CD4-positive, alpha-beta memory T cell (primary cell): ENCODE results near the gene GRIA4. TPM values are rescaled to one million over a fixed set of nuclear protein-coding genes. Genes with fewer than 3 reads are reported as not detected.

ENCODE experiments used
- CTCF ChIA-PET: fragments of 350-600 bp; sonication (Branson Sonifier 250); formaldehyde crosslinking; loops from one replicate; lab custom pipeline; 2021; ENCODE audit warnings: inconsistent platforms; ENCODE audit not compliant: partially characterized antibody; lab: Charles Lee
- POLR2A ChIA-PET: fragments of 350-600 bp; sonication (Branson Sonifier 250); formaldehyde crosslinking; loops from one replicate; lab custom pipeline; 2021; ENCODE audit not compliant: partially characterized antibody; lab: Charles Lee
- DNase-seq, 5 donors: peaks; one replicate each; pipeline versions ENCODE4 v3.0.0 to v3.0.0-alpha.2; 2020 to 2022; ENCODE audit warnings: mixed read lengths in 1 of 5
- H3K27ac ChIP-seq: one replicate; pipeline ENCODE4 v1.7.0; 2013; ENCODE audit warnings: low read depth, low read length
- H3K27me3 ChIP-seq: 2 replicates; pipeline ENCODE4 v1.7.0; 2013; ENCODE audit warnings: mild to moderate bottlenecking, low read length, moderate library complexity; ENCODE audit not compliant: insufficient read depth
- H3K36me3 ChIP-seq: 2 replicates; pipeline ENCODE4 v1.7.0; 2013; ENCODE audit warnings: mild to moderate bottlenecking, low read length, moderate library complexity; ENCODE audit not compliant: insufficient read depth
- H3K4me1 ChIP-seq: 2 replicates; pipeline ENCODE4 v1.7.0; 2013; ENCODE audit warnings: mild to moderate bottlenecking, low read length, moderate library complexity; ENCODE audit not compliant: insufficient read depth
- H3K4me3 ChIP-seq, 2 donors: one replicate each; pipeline ENCODE4 v1.7.0; 2013; ENCODE audit warnings: low read length in 2 of 2, mild to moderate bottlenecking in 1 of 2
- H3K9me3 ChIP-seq, 2 donors: one replicate each; pipeline ENCODE4 v1.7.0; 2013; ENCODE audit warnings: low read length in 2 of 2, control low read depth in 1 of 2; ENCODE audit not compliant: control insufficient read depth in 1 of 2
- H3K27ac Mint-ChIP-seq, 7 donors: one replicate each; pipeline ENCODE4 v1.8.0; 2020 to 2021; ENCODE audit warnings: mixed read lengths in 7 of 7, mild to moderate bottlenecking in 6 of 7, inconsistent platforms in 3 of 7, moderate library complexity in 3 of 7
- H3K27me3 Mint-ChIP-seq, 2 donors: one replicate each; pipeline ENCODE4 v1.8.0; 2020 to 2021; ENCODE audit warnings: mixed read lengths in 2 of 2
- H3K36me3 Mint-ChIP-seq, 2 donors: one replicate each; pipeline ENCODE4 v1.8.0; 2020 to 2021; ENCODE audit warnings: mixed read lengths in 2 of 2, inconsistent platforms in 1 of 2, mild to moderate bottlenecking in 1 of 2
- H3K4me1 Mint-ChIP-seq, 4 donors: one replicate each; pipeline ENCODE4 v1.8.0; 2020 to 2021; ENCODE audit warnings: mixed read lengths in 4 of 4, mild to moderate bottlenecking in 1 of 4
- H3K4me3 Mint-ChIP-seq, 8 donors: one replicate each; pipeline ENCODE4 v1.8.0; 2020 to 2021; ENCODE audit warnings: mixed read lengths in 8 of 8, mild to moderate bottlenecking in 7 of 8, moderate library complexity in 6 of 8, inconsistent platforms in 3 of 8
- H3K9me3 Mint-ChIP-seq, 8 donors: one replicate each; pipeline ENCODE4 v1.8.0; 2020 to 2021; ENCODE audit warnings: mixed read lengths in 8 of 8, mild to moderate bottlenecking in 5 of 8, inconsistent platforms in 3 of 8, moderate library complexity in 1 of 8
- intact Hi-C: fragments of 100-400 bp; cut with micrococcal nuclease; formaldehyde crosslinking; loops from one replicate; pipeline ENCODE4 v1.15.1; 2023
- polyA plus RNA-seq, 2 donors: library from polyadenylated mRNA; unstranded; fragments of 300-500 nt; fragmentation: Illumina TruSeq; gene quantifications; one replicate each; pipeline ENCODE4 v1.2.3, GENCODE V29; 2021
- total RNA-seq, 2 experiments: library from RNA; stranded (reverse); gene quantifications; one replicate each; pipeline ENCODE4 v1.2.3, GENCODE V29; 2021

The GRIA4 gene
- total RNA-seq (not detected), polyA plus RNA-seq (not detected)

DNA sequence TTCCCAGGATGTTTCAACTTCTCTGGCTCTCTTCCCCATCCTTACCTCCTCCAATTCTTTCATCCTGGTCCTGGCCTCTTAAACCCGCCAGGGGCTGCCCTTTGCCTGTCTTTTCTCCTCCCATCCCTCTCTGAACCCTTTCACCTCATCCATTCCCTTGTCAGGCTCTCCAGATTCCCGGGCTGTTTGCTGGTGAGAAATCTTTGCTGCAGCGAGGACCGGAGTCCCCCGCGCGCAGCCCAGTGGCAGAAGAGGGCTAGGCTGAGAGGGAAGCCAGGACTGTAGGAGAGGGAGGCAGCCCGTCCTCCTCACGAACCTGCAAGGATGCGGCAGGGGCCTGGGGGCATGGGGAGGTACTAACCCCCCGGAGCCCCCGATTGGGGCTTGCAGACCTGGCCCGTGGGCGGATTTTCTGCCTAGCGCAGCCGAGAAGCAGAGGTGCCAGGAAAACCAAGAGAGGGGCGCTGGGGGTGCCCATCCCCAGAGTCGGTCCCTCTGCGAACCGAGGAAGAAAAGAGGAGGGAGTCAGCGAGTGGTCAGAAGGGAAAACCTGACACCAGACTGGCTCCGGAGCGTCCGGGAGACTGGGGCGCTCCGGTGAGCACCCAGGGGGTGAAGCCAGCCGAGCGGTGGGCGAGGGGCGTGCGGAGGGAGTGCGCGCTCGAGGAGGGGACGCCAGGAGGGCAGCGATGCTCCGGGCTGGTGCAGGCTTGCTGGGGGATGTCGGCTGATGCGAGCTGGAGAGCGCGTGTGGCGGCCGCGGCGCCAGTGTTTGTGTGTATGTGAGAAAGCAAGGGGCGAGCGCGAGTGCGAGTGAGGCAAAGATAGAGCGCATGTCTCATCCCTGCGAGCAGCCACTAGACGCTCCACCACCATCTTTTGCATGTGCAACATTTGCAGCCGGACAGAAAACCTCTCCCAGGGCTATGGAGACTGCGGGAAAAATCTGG lies at the start of gene GRIA4:
Gene GRIA4 (plus strand): TSS at position 242 of the 950 bp plus-strand sequence. CDS start 925 bp downstream, outside the sequence.
- H3K4me1 ChIP-seq: peaks cover 11% of the 10 kb centered on the region
- no peaks in the 10 kb centered on the region for H3K9me3 ChIP-seq
- Mint-ChIP-seq H3K27me3 (peaks cover 21 to 36% of the 10 kb centered on the region in 2 donors), H3K27ac (peak within 1 kb of the TSS in 1 of 7 donors; percentile 53), H3K4me1 (peaks cover 7 to 28% (median 18%) of the 10 kb centered on the region in 4 donors), H3K36me3 (no peaks in the 10 kb centered on the region), H3K4me3 (peak within 1 kb of the TSS; percentile 49 to 82 (median 70)), H3K9me3 (peaks cover 0 to 4% (median 0%) of the 10 kb centered on the region in 8 donors)
- H3K36me3 ChIP-seq: no peaks in the 10 kb centered on the region
- peaks cover 13% of the 10 kb centered on the region for H3K27me3 ChIP-seq
- H3K4me3 ChIP-seq: no peak within 1 kb of the TSS
- CTCF ChIA-PET: no interaction called here
- POLR2A ChIA-PET: no interaction called here
- intact Hi-C loops: no loop called here
- peak in 2 of 5 donors; percentile 4 to 36 for DNase-seq
- H3K27ac ChIP-seq: no peak within 1 kb of the TSS

DNA sequence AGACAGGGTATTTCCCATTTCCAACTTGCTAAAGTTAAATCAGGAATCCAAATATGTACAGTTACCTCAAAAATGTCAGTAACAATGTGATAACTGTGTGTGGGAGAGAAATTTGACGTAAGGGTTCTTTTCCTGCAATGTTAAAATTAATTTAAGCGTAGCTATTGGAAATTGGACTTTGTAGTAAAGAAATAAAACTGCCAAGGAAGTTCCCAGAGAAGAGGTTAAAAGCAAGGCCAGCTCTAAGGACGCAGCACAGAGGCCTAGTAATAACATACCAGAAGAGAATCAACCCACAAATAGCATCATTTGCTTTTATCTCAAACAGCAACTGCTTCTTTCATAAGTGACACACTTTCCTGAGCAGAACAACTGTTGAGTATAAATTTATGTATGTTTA lies 36.8 kb upstream of the GRIA4 start:
- H3K4me1 ChIP-seq: no peaks in the 10 kb centered on the region
- H3K9me3 Mint-ChIP-seq: no peaks in the 10 kb centered on the region
- peaks cover 0 to 3% of the 10 kb centered on the region in 2 donors for H3K27me3 Mint-ChIP-seq
- no peak overlapping the region for H3K27ac ChIP-seq
- no peaks in the 10 kb centered on the region for H3K27me3 ChIP-seq
- intact Hi-C loops: no loop called here
- no peak overlapping the region for H3K27ac Mint-ChIP-seq
- no peaks in the 10 kb centered on the region for H3K36me3 Mint-ChIP-seq
- no peaks in the 10 kb centered on the region for H3K4me1 Mint-ChIP-seq
- DNase-seq: no peak
- no peak overlapping the region for H3K4me3 ChIP-seq
- H3K36me3 ChIP-seq: no peaks in the 10 kb centered on the region
- POLR2A ChIA-PET: no interaction called here
- no peak overlapping the region for H3K4me3 Mint-ChIP-seq
- CTCF ChIA-PET: no interaction called here
- no peaks in the 10 kb centered on the region for H3K9me3 ChIP-seq

DNA sequence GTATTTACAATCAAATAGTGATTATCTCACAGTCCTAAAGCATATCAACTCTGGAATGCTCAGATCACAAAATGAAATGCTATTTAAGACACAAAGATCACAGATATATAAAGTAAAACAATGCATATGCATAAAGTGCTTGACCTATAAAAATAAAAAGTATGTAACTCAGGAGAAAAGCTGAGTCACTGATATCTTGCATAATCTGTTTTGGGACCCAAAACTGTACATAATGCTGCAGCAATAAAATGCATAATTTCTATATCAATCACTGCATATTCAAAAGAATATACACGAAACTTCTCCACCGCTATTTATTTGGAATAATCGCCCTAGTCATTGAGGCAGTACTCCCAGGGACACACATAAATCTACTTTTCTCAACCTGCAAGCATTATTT lies 34.9 kb upstream of the GRIA4 start:
- Mint-ChIP-seq H3K27me3 (peaks cover 0 to 3% of the 10 kb centered on the region in 2 donors), H3K9me3 (no peaks in the 10 kb centered on the region), H3K36me3 (no peaks in the 10 kb centered on the region), H3K27ac (no peak overlapping the region), H3K4me3 (no peak overlapping the region), H3K4me1 (no peaks in the 10 kb centered on the region)
- no peak overlapping the region for H3K4me3 ChIP-seq
- H3K27me3 ChIP-seq: no peaks in the 10 kb centered on the region
- ChIA-PET POLR2A (no interaction called here), CTCF (no interaction called here)
- intact Hi-C loops: no loop called here
- no peaks in the 10 kb centered on the region for H3K36me3 ChIP-seq
- no peaks in the 10 kb centered on the region for H3K4me1 ChIP-seq
- DNase-seq: no peak
- no peak overlapping the region for H3K27ac ChIP-seq
- H3K9me3 ChIP-seq: no peaks in the 10 kb centered on the region

DNA sequence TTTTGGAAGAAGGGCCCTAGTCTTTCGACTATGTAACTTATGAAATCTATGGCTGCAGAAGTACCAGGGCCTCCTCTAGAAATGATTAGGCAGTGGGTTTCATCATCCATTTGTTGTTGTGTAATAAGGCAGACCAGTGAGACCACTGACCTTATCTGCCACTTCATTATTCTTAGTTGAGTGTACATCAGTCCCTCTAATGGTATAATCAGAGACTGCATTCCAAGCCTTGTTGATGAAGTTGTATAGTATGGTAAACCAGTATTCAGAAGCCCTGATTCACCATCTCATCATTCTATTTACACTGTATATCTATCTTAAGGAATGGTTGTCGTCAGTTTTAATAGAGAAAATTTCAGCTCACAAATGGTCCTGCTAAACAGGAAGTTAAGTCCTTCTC lies 32.2 kb upstream of the GRIA4 start:
- no peak overlapping the region for H3K27ac ChIP-seq
- H3K4me3 ChIP-seq: no peak overlapping the region
- no peaks in the 10 kb centered on the region for H3K4me1 Mint-ChIP-seq
- H3K27ac Mint-ChIP-seq: no peak overlapping the region
- no peaks in the 10 kb centered on the region for H3K9me3 Mint-ChIP-seq
- CTCF ChIA-PET: no interaction called here
- H3K36me3 Mint-ChIP-seq: no peaks in the 10 kb centered on the region
- H3K4me3 Mint-ChIP-seq: no peak overlapping the region
- H3K27me3 Mint-ChIP-seq: peaks cover 0 to 1% of the 10 kb centered on the region in 2 donors
- no peaks in the 10 kb centered on the region for H3K9me3 ChIP-seq
- no peak for DNase-seq
- H3K36me3 ChIP-seq: no peaks in the 10 kb centered on the region
- POLR2A ChIA-PET: no interaction called here
- intact Hi-C loops: no loop called here
- no peaks in the 10 kb centered on the region for H3K4me1 ChIP-seq
- H3K27me3 ChIP-seq: no peaks in the 10 kb centered on the region

DNA sequence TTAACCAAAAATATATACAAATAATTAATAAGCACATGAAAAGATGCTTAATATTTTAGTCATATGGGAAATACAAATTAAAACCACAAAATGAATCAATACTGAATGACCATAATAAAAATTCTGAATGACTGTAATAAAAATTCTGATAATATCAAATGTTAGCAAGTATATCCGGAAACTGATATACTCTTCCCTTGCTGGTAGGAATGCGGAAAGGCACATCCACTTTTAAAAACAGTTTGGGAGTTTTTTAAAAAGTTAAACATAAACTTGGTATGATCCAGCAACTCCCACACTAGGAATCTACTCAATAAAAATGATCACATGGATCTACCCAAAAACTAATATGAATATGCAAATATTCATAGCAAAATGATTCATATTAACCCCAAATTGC lies 30.8 kb upstream of the GRIA4 start:
- Histone ChIP-seq H3K4me1 (no peaks in the 10 kb centered on the region), H3K27ac (no peak overlapping the region), H3K9me3 (no peaks in the 10 kb centered on the region), H3K27me3 (no peaks in the 10 kb centered on the region), H3K36me3 (no peaks in the 10 kb centered on the region), H3K4me3 (no peak overlapping the region)
- Mint-ChIP-seq H3K27ac (peak overlapping the region in 1 of 7 donors; percentile 24), H3K27me3 (peaks cover 0 to 1% of the 10 kb centered on the region in 2 donors), H3K4me1 (no peaks in the 10 kb centered on the region), H3K9me3 (no peaks in the 10 kb centered on the region), H3K4me3 (no peak overlapping the region), H3K36me3 (no peaks in the 10 kb centered on the region)
- ChIA-PET CTCF (no interaction called here), POLR2A (no interaction called here)
- no peak for DNase-seq
- intact Hi-C loops: no loop called here

DNA sequence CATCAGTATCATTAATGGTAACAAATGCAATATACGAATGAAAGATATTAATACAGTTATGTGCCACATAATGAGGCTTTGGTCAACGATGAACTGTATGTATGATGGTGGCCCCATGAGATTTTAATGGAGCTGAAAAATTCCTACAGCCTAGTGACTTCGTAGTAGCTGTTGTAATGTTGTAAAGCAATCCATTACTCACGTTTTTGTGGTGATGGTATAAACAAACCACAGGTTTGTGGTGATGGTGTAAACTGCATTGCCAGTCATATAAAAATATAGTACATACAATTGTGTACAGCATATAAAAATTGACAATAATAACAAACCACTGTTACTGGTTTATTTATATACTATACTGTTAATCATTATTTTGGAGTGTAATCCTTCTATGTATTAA lies 27.4 kb upstream of the GRIA4 start:
- Mint-ChIP-seq H3K36me3 (no peaks in the 10 kb centered on the region), H3K27ac (no peak overlapping the region), H3K4me3 (no peak overlapping the region), H3K4me1 (no peaks in the 10 kb centered on the region), H3K9me3 (no peaks in the 10 kb centered on the region), H3K27me3 (peaks cover 0 to 1% of the 10 kb centered on the region in 2 donors)
- H3K4me1 ChIP-seq: no peaks in the 10 kb centered on the region
- CTCF ChIA-PET: no interaction called here
- no peak overlapping the region for H3K27ac ChIP-seq
- no peak overlapping the region for H3K4me3 ChIP-seq
- H3K36me3 ChIP-seq: no peaks in the 10 kb centered on the region
- POLR2A ChIA-PET: no interaction called here
- H3K9me3 ChIP-seq: no peaks in the 10 kb centered on the region
- no peaks in the 10 kb centered on the region for H3K27me3 ChIP-seq
- intact Hi-C loops: no loop called here
- no peak for DNase-seq

DNA sequence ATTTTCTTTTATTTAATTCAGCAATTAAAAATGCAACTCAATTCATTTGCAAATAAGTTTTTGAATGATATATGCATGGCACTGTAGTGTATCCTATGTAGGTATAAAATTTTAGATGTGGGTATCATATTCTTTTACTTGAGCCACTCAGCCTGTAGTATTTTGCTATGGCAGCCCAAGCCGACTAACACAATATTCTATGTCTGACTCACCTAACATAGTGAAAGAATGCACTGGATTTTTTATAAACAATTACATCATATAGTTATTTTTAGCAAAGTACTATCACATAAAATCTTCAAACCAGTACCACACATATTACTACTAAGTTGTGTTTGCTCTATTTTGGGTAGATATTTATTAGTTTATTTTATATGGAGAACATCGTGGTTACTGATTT lies 21.9 kb upstream of the GRIA4 start:
- no peaks in the 10 kb centered on the region for H3K36me3 Mint-ChIP-seq
- H3K4me3 Mint-ChIP-seq: no peak overlapping the region
- H3K27ac Mint-ChIP-seq: no peak overlapping the region
- H3K4me3 ChIP-seq: no peak overlapping the region
- no peak overlapping the region for H3K27ac ChIP-seq
- intact Hi-C loops: no loop called here
- H3K9me3 ChIP-seq: no peaks in the 10 kb centered on the region
- ChIA-PET CTCF (no interaction called here), POLR2A (no interaction called here)
- H3K4me1 ChIP-seq: no peaks in the 10 kb centered on the region
- H3K9me3 Mint-ChIP-seq: no peaks in the 10 kb centered on the region
- no peaks in the 10 kb centered on the region for H3K27me3 ChIP-seq
- H3K4me1 Mint-ChIP-seq: no peaks in the 10 kb centered on the region
- DNase-seq: no peak
- no peaks in the 10 kb centered on the region for H3K27me3 Mint-ChIP-seq
- H3K36me3 ChIP-seq: no peaks in the 10 kb centered on the region
